ENCODE measurements around the gene BCR. TPM values are rescaled to one million over a fixed set of nuclear protein-coding genes. Genes with fewer than 3 reads are reported as not detected.

The BCR gene
- total RNA-seq, 2 experiments from 2014 or later = 30.4 to 32.0 TPM

- Mint-ChIP-seq H3K4me1 (ENCODE audit: low read depth) (peaks cover 96% of the 10 kb centered on the region), H3K36me3 (ENCODE audit: low read depth) (no peaks in the 10 kb centered on the region), H3K4me3 (peak overlapping the region; percentile 47), H3K9me3 (no peaks in the 10 kb centered on the region), H3K27ac (peak overlapping the region; percentile 78), H3K27me3 (no peaks in the 10 kb centered on the region)
- DNase-seq (peak; percentile 87), ATAC-seq (peak; percentile 87)
- intact Hi-C loops (cut with micrococcal nuclease) = no loop called here
- CTCF ChIA-PET = interaction anchor here (1.1 to 1.9 kb wide), 3 partner anchors 14 to 62 kb away, joined by 3 to 5 read pairs (median 4); no protein-coding TSS in a partner anchor
- TF ChIP-seq CTCF (IDR thresholded peaks at IDR 0.05) = no peak
- POLR2A ChIA-PET = interaction anchor here (1.0 to 1.9 kb wide), 3 partner anchors 9 to 23 kb away, joined by 3 to 7 read pairs (median 4); no protein-coding TSS in a partner anchor
These were observed 39.6 kb downstream of the BCR start for GRCh38 chr22:23219822-23220484.

GRCh38 chr22:23220485-23221350 lies 40.4 kb downstream of the BCR start:
- CTCF ChIA-PET = interaction anchor here (1.1 to 1.9 kb wide), 3 partner anchors 22 to 61 kb away, joined by 3 to 5 read pairs (median 4); no protein-coding TSS in a partner anchor
- no peak for TF ChIP-seq CTCF (IDR thresholded peaks at IDR 0.05)
- DNase-seq = peak; percentile 48

GRCh38 chr22:23221351-23221804 lies 41.1 kb downstream of the BCR start:
- H3K4me3 Mint-ChIP-seq = no peak overlapping the region
- CTCF ChIA-PET = interaction anchor here (1.7 kb wide), 1 partner anchor 43 kb away, joined by 4 read pairs; no protein-coding TSS in a partner anchor

More at GRCh38 chr22:23220485-23221350, 40.4 kb downstream of the BCR start:
- H3K4me3 Mint-ChIP-seq = peak overlapping the region; percentile 47
- H3K27ac Mint-ChIP-seq = peak overlapping the region; percentile 78
- H3K4me1 Mint-ChIP-seq (ENCODE audit: low read depth) = peaks cover 96% of the 10 kb centered on the region
- POLR2A ChIA-PET = no interaction called here
- intact Hi-C loops (cut with micrococcal nuclease) = no loop called here
- H3K9me3 Mint-ChIP-seq = no peaks in the 10 kb centered on the region
- no peaks in the 10 kb centered on the region for H3K36me3 Mint-ChIP-seq (ENCODE audit: low read depth)
- no peaks in the 10 kb centered on the region for H3K27me3 Mint-ChIP-seq
- ATAC-seq = peak; percentile 45

GRCh38 chr22:23222033-23222792 lies 41.9 kb downstream of the BCR start:
- no peak for DNase-seq
- ChIA-PET CTCF (interaction anchor here (1.7 kb wide), 1 partner anchor 44 kb away, joined by 4 read pairs; no protein-coding TSS in a partner anchor), POLR2A (no interaction called here)
- peak overlapping the region; percentile 1 for H3K27ac Mint-ChIP-seq
- no peak for ATAC-seq
- no peak overlapping the region for H3K4me3 Mint-ChIP-seq
- H3K4me1 Mint-ChIP-seq (ENCODE audit: low read depth) = peaks cover 95% of the 10 kb centered on the region
- no peak for TF ChIP-seq CTCF (IDR thresholded peaks at IDR 0.05)
- intact Hi-C loops (cut with micrococcal nuclease) = no loop called here
- H3K27me3 Mint-ChIP-seq = no peaks in the 10 kb centered on the region
- no peaks in the 10 kb centered on the region for H3K9me3 Mint-ChIP-seq
- H3K36me3 Mint-ChIP-seq (ENCODE audit: low read depth) = peaks cover 3% of the 10 kb centered on the region

More at GRCh38 chr22:23221351-23221804, 41.1 kb downstream of the BCR start:
- Mint-ChIP-seq H3K9me3 (no peaks in the 10 kb centered on the region), H3K27me3 (no peaks in the 10 kb centered on the region), H3K36me3 (ENCODE audit: low read depth) (no peaks in the 10 kb centered on the region), H3K27ac (no peak overlapping the region), H3K4me1 (ENCODE audit: low read depth) (peaks cover 96% of the 10 kb centered on the region)
- POLR2A ChIA-PET = no interaction called here
- intact Hi-C loops (cut with micrococcal nuclease) = no loop called here
- ATAC-seq = no peak
- TF ChIP-seq CTCF (IDR thresholded peaks at IDR 0.05) = no peak
- no peak for DNase-seq

Data from activated CD8-positive, alpha-beta T cell treated with anti-CD3 and anti-CD28 coated beads for 36 hours (primary cell).